Body of pancreas (tissue), 4 donors: ENCODE measurements around the gene EIF4G2. TPM values are rescaled to one million over a fixed set of nuclear protein-coding genes. Genes with fewer than 3 reads are reported as not detected.
A peak's percentile ranks its signal among the peaks of the same experiment; 100 is the strongest.
"Not testable (repeated sequence)": the region's sequence is repeated elsewhere in the genome, so short reads cannot be mapped to it uniquely, and the experiment has no call there.

Experiments
- ATAC-seq: fragments of 150-250 bp; one replicate; pipeline ENCODE4 v1.9.1; 2016
- DNase-seq, 4 donors: peaks; one replicate each; pipeline ENCODE4 v3.0.0-alpha.2; 2019
- H3K27ac ChIP-seq, 4 donors: fragments of 200-600 bp; sonication (generic); 1 replicate in 3 of 4; 2 replicates in 1 of 4; pipeline versions ENCODE4 v1.5.1 to v1.6.1; 2016 to 2019; ENCODE audit warnings: mild to moderate bottlenecking in 1 of 4, mixed read lengths in 1 of 4, moderate library complexity in 1 of 4
- H3K27me3 ChIP-seq, 2 donors: fragments of 200-600 bp; sonication (generic); one replicate each; pipeline ENCODE4 v1.6.0; 2016; ENCODE audit warnings: mild to moderate bottlenecking in 1 of 2
- H3K36me3 ChIP-seq, 2 donors: fragments of 200-600 bp; sonication (generic); replicated peaks in 1 of 2; 2 replicates each; pipeline ENCODE4 v1.5.1; 2016; ENCODE audit warnings: low read depth in 2 of 2; ENCODE audit not compliant: insufficient read depth in 1 of 2
- H3K4me1 ChIP-seq: fragments of 200-600 bp; sonication (generic); one replicate; pipeline ENCODE4 v1.6.0; 2016
- H3K4me3 ChIP-seq, 2 donors: fragments of 200-600 bp; sonication (generic); 1 replicate in 1 of 2; 2 replicates in 1 of 2; pipeline ENCODE4 v1.5.1; 2016 to 2019
- H3K9me3 ChIP-seq, 3 donors: fragments of 200-600 bp; sonication (generic); 1 replicate in 2 of 3; 2 replicates in 1 of 3; pipeline ENCODE4 v1.5.1; 2016
- CTCF ChIP-seq, 7 experiments: fragments of 450-650 bp in 4 of 7; fragments of 200-600 bp in 3 of 7; sonication (generic) in 3 of 7; IDR thresholded peaks; one replicate each; pipeline ENCODE4 v1.5.1; 2016 to 2019; ENCODE audit warnings: antibody characterized with exemption in 7 of 7
- POLR2A ChIP-seq, 3 donors: fragments of 450-650 bp; IDR thresholded peaks; one replicate each; pipeline ENCODE4 v1.6.1; 2016; ENCODE audit warnings: antibody characterized with exemption in 3 of 3, mild to moderate bottlenecking in 2 of 3
- WGBS, 2 donors: methylation state at CpG; one replicate each; pipeline ENCODE4 v1.1.5; 2017; 5-methylcytosine and 5-hydroxymethylcytosine counted together
- intact Hi-C: fragments of 100-400 bp; cut with DNase I; formaldehyde crosslinking; loops from one replicate; pipeline ENCODE4 v1.15.1; 2023
- total RNA-seq, 2 donors: library from RNA; depleted of rRNA; stranded (reverse); fragments of >200 nt; gene quantifications; one replicate each; pipeline ENCODE4 v1.1.0, GENCODE V29; 2016

The EIF4G2 gene
- total RNA-seq, 2 donors from 2014 or later = 223 to 230 TPM

- ATAC-seq (no peak), DNase-seq (no peak)
- TF ChIP-seq POLR2A (IDR thresholded peaks at IDR 0.05) (no peak), CTCF (IDR thresholded peaks at IDR 0.05) (no peak)
- intact Hi-C loops = no loop called here
- H3K4me1 ChIP-seq = peaks cover 2% of the 10 kb centered on the region
- H3K27me3 ChIP-seq = no peaks in the 10 kb centered on the region
- H3K36me3 ChIP-seq = no peaks in the 10 kb centered on the region
- WGBS, 2 donors = 92 to 94% methylated on average over 2 to 4 of the region's 4 CpGs
- no peak overlapping the region for H3K4me3 ChIP-seq
- no peak overlapping the region for H3K27ac ChIP-seq
- H3K9me3 ChIP-seq = no peaks in the 10 kb centered on the region
Measured at GRCh38 chr11:10829139-10829538, 20.4 kb upstream of the EIF4G2 start.

GRCh38 chr11:10828402-10828801 lies 19.7 kb upstream of the EIF4G2 start:
- intact Hi-C loops = no loop called here
- ATAC-seq (no peak), DNase-seq (no peak)
- H3K9me3 ChIP-seq = no peaks in the 10 kb centered on the region
- no peak overlapping the region for H3K27ac ChIP-seq
- no peak overlapping the region for H3K4me3 ChIP-seq
- H3K27me3 ChIP-seq = no peaks in the 10 kb centered on the region
- 78 to 90% methylated on average over 2 of the region's 2 CpGs for WGBS, 2 donors
- TF ChIP-seq POLR2A (IDR thresholded peaks at IDR 0.05) (no peak), CTCF (IDR thresholded peaks at IDR 0.05) (no peak)
- H3K4me1 ChIP-seq = peaks cover 8% of the 10 kb centered on the region
- no peaks in the 10 kb centered on the region for H3K36me3 ChIP-seq

DNA sequence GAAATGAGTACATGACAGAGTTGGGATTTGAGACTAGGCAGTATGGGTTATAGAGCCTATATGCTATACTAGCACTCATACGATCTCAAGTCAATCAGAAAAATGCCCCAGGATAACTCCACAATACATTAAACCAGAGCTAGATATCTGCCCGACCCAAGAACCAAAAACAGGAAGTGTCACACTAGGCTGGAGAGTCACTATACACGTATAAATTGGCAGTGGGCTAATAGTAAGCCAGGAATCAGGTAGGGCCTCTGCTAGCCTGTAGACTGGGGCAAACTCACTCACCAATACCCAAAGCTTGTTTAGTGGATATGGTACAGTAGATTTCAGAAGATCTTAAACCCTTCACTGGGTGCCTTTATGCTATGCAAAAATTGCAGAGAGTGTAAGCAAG lies 16.2 kb upstream of the EIF4G2 start:
- Histone ChIP-seq H3K4me3 (no peak overlapping the region), H3K27me3 (no peaks in the 10 kb centered on the region), H3K27ac (no peak overlapping the region), H3K36me3 (no peaks in the 10 kb centered on the region), H3K9me3 (no peaks in the 10 kb centered on the region), H3K4me1 (peaks cover 8% of the 10 kb centered on the region)
- ATAC-seq (no peak), DNase-seq (no peak)
- intact Hi-C loops = no loop called here
- no peak for TF ChIP-seq CTCF (IDR thresholded peaks at IDR 0.05)
- TF ChIP-seq POLR2A (IDR thresholded peaks at IDR 0.05) = no peak
- 65 to 85% methylated on average over 3 of the region's 3 CpGs for WGBS, 2 donors

DNA sequence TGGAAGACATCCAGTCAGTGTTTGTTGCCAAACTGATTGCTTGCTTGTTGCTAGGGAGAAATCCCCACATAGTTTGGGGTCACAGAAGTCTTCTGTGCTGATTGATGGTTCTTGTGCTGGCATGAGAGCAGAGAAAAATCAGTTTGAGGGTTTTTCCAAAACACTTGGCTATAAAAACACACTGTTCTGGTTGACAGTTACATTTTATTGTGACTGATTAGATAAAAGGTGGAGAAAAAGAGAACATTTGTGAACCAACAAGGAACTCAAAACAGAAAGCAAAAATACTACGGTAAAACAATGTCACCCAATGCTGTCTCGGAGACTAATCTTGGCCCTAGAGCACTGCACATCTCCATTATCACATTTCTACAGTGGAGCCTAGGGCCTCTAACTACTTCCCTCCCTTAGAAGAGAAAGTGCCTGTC lies 14.4 kb upstream of the EIF4G2 start:
- Histone ChIP-seq H3K4me3 (no peak overlapping the region), H3K9me3 (no peaks in the 10 kb centered on the region), H3K27ac (peak overlapping the region in 3 of 4 donors; percentile 53 to 76 (median 66)), H3K4me1 (peaks cover 8% of the 10 kb centered on the region), H3K27me3 (no peaks in the 10 kb centered on the region), H3K36me3 (no peaks in the 10 kb centered on the region)
- DNase-seq (peak in 1 of 4 donors; percentile 49), ATAC-seq (peak; percentile 87)
- 40 to 42% methylated on average over 2 of the region's 2 CpGs for WGBS, 2 donors
- TF ChIP-seq CTCF (IDR thresholded peaks at IDR 0.05) (no peak), POLR2A (IDR thresholded peaks at IDR 0.05) (peak in 1 of 3 donors; percentile 15)
- intact Hi-C loops = no loop called here

- H3K36me3 ChIP-seq, H3K4me1 ChIP-seq, H3K4me3 ChIP-seq, H3K27me3 ChIP-seq, DNase-seq, H3K9me3 ChIP-seq, intact Hi-C loops: not testable (repeated sequence)
- 67 to 90% methylated on average over 3 of the region's 3 CpGs for WGBS, 2 donors
- ATAC-seq = peak; percentile 21
- peak overlapping the region in 3 of 4 donors; percentile 53 to 76 (median 66) for H3K27ac ChIP-seq
Measured at GRCh38 chr11:10822491-10822890, 13.8 kb upstream of the EIF4G2 start.
